Pancreas (tissue), 10 donors: ENCODE measurements around the gene TWNK. TPM values are rescaled to one million over a fixed set of nuclear protein-coding genes. Genes with fewer than 3 reads are reported as not detected.

Source experiments
- ATAC-seq, 4 donors: fragments of 200-7000 bp; cut with Tn5 transposase; one replicate each; pipeline versions ENCODE4 v1.8.0 to v1.9.1; 2020; ENCODE audit warnings: mild to moderate bottlenecking in 4 of 4, moderate library complexity in 4 of 4
- DNase-seq, 6 donors: peaks; one replicate each; pipeline ENCODE4 v3.0.0-alpha.2; 2020
- FAIRE-seq: peaks from 2 replicates; lab custom pipeline; 2012; peaks lifted over from hg19 to GRCh38; lab: Jason Lieb, UNC
- H3K27ac ChIP-seq, 4 donors: fragments of 200-600 bp; sonication (generic); 1 replicate in 3 of 4; 2 replicates in 1 of 4; pipeline versions ENCODE4 v1.5.0 to v1.8.0; 2020
- H3K27me3 ChIP-seq, 4 donors: fragments of 200-600 bp; one replicate each; pipeline ENCODE4 v1.8.0; 2021
- H3K36me3 ChIP-seq, 3 donors: fragments of 200-600 bp; sonication (generic) in 1 of 3; one replicate each; pipeline versions ENCODE4 v1.5.0 to v1.8.0; 2020 to 2021
- H3K4me1 ChIP-seq, 3 donors: fragments of 200-600 bp; one replicate each; pipeline ENCODE4 v1.8.0; 2021
- H3K4me3 ChIP-seq, 4 donors: fragments of 200-600 bp; sonication (generic) in 2 of 4; one replicate each; pipeline versions ENCODE4 v1.5.0 to v1.8.0; 2020 to 2021
- H3K9me3 ChIP-seq, 4 donors: fragments of 200-600 bp; one replicate each; pipeline ENCODE4 v1.8.0; 2021
- CTCF ChIP-seq, 4 donors: fragments of 200-600 bp; sonication (generic) in 3 of 4; IDR thresholded peaks; one replicate each; pipeline versions ENCODE4 v1.5.0 to v1.8.0; 2021; ENCODE audit warnings: antibody characterized with exemption in 4 of 4
- WGBS, 2 donors: extraction: QIAGEN DNeasy Blood & Tissue Kit; methylation state at CpG; one replicate each; pipeline ENCODE4 v1.1.7; 2013; 5-methylcytosine and 5-hydroxymethylcytosine counted together
- intact Hi-C, 3 donors: fragments of 100-400 bp; cut with DNase I; formaldehyde crosslinking; loops; one replicate each; pipeline versions ENCODE4 v1.11.1 to v1.14.2; 2022
- polyA plus RNA-seq, 2 donors: library from polyadenylated mRNA; stranded (reverse); fragments of 200-250 nt; gene quantifications; one replicate each; pipeline ENCODE4 v1.2.3, GENCODE V29; 2013
- total RNA-seq, 6 donors: library from RNA; stranded (reverse); fragmentation: NEBNext Ultra II Directional in 4 of 6; extraction: Animal tissue kit (Norgen Biotek cat#: 25700) in 4 of 6; gene quantifications; one replicate each; pipeline versions ENCODE4 v1.2.1 to v1.2.4, GENCODE V29; 2021 to 2023
- donor health status: healthy with polysubstance abuse.
- donor health status: DM: no; HTN: no; CAD: no; lungs with moderate emphysema.
- donor health status: DM: no; HTN: no; CAD: no.
- donor health status: control.
- donor health status: control.
- donor health status: Bipolar disorder and iron deficiency.
- donor health status: DM: yes; HTN: yes; CAD: no.
- donor health status: DM: no; HTN: no; CAD: no.
- donor health status: DM: no; HTN: no; CAD: no.
- donor health status: DM: yes; HTN: yes; CAD: no.

Gene TWNK
- total and polyA plus RNA-seq, 8 donors: 1.7 to 5.4 (median 3.3) TPM

GRCh38 chr10:100985336-100985735, 2.0 kb upstream of the TWNK start:
- intact Hi-C loops: no loop called here
- Histone ChIP-seq H3K36me3 (peaks cover 0 to 3% (median 0%) of the 10 kb centered on the region in 3 donors), H3K4me3 (no peak overlapping the region), H3K27ac (no peak overlapping the region), H3K4me1 (peaks cover 7 to 27% (median 14%) of the 10 kb centered on the region in 3 donors), H3K9me3 (no peaks in the 10 kb centered on the region), H3K27me3 (no peaks in the 10 kb centered on the region)
- 30 to 36% methylated on average over 5 of the region's 5 CpGs for WGBS, 2 donors
- TF ChIP-seq CTCF (IDR thresholded peaks at IDR 0.05): no peak
- ATAC-seq (no peak), FAIRE-seq (no peak), DNase-seq (peak in 1 of 6 donors; percentile 40)

- Histone ChIP-seq H3K27ac (peak overlapping the region in 1 of 4 donors; percentile 62), H3K9me3 (no peaks in the 10 kb centered on the region), H3K36me3 (peaks cover 0 to 3% (median 0%) of the 10 kb centered on the region in 3 donors), H3K4me3 (peak overlapping the region; percentile 74 to 96 (median 84)), H3K27me3 (no peaks in the 10 kb centered on the region), H3K4me1 (peaks cover 7 to 27% (median 14%) of the 10 kb centered on the region in 3 donors)
- DNase-seq (no peak), ATAC-seq (peak in 2 of 4 donors; percentile 3 to 19), FAIRE-seq (no peak)
- TF ChIP-seq CTCF (IDR thresholded peaks at IDR 0.05): no peak
- WGBS, 2 donors: 5 to 6% methylated on average over 17 of the region's 17 CpGs
- intact Hi-C loops: no loop called here
Measured at GRCh38 chr10:100986623-100986951, 756 bp upstream of the TWNK start.

GRCh38 chr10:100987685-100988049, 324 bp downstream of the TWNK start:
- DNase-seq (no peak), FAIRE-seq (no peak), ATAC-seq (no peak)
- peaks cover 0 to 3% (median 0%) of the 10 kb centered on the region in 3 donors for H3K36me3 ChIP-seq
- WGBS, 2 donors: 2 to 4% methylated on average over 15 of the region's 15 CpGs
- H3K4me1 ChIP-seq: peaks cover 7 to 27% (median 14%) of the 10 kb centered on the region in 3 donors
- intact Hi-C loops: no loop called here
- peak overlapping the region; percentile 74 to 96 (median 84) for H3K4me3 ChIP-seq
- peak overlapping the region in 2 of 4 donors; percentile 35 to 70 for H3K27ac ChIP-seq
- no peaks in the 10 kb centered on the region for H3K27me3 ChIP-seq
- no peak for TF ChIP-seq CTCF (IDR thresholded peaks at IDR 0.05)
- no peaks in the 10 kb centered on the region for H3K9me3 ChIP-seq

- Histone ChIP-seq H3K27ac (no peak overlapping the region), H3K4me3 (peak overlapping the region; percentile 74 to 96 (median 84)), H3K9me3 (no peaks in the 10 kb centered on the region), H3K4me1 (peaks cover 7 to 27% (median 14%) of the 10 kb centered on the region in 3 donors), H3K36me3 (peaks cover 0 to 3% (median 0%) of the 10 kb centered on the region in 3 donors), H3K27me3 (no peaks in the 10 kb centered on the region)
- ATAC-seq (no peak), FAIRE-seq (no peak), DNase-seq (peak in 2 of 6 donors; percentile 31 to 37)
- WGBS, 2 donors: 53 to 58% methylated on average over 10 of the region's 10 CpGs
- no peak for TF ChIP-seq CTCF (IDR thresholded peaks at IDR 0.05)
- intact Hi-C loops: no loop called here
Measured at GRCh38 chr10:100988166-100988565, 823 bp downstream of the TWNK start.

GRCh38 chr10:100989088-100989487, 1.7 kb downstream of the TWNK start:
- FAIRE-seq (no peak), DNase-seq (peak in 3 of 6 donors; percentile 41 to 76 (median 54)), ATAC-seq (peak in 1 of 4 donors; percentile 13)
- intact Hi-C loops: no loop called here
- WGBS, 2 donors: 56 to 67% methylated on average over 21 of the region's 21 CpGs
- no peaks in the 10 kb centered on the region for H3K27me3 ChIP-seq
- H3K36me3 ChIP-seq: peaks cover 0 to 3% (median 0%) of the 10 kb centered on the region in 3 donors
- peak overlapping the region in 1 of 4 donors; percentile 93 for H3K4me3 ChIP-seq
- H3K27ac ChIP-seq: no peak overlapping the region
- TF ChIP-seq CTCF (IDR thresholded peaks at IDR 0.05): no peak
- H3K4me1 ChIP-seq: peaks cover 7 to 27% (median 14%) of the 10 kb centered on the region in 3 donors
- H3K9me3 ChIP-seq: no peaks in the 10 kb centered on the region
